KG1 (cell line): ENCODE data around the gene HAND2.

Source experiments
- DNase-seq: peaks from one replicate; lab custom pipeline; 2025; lab: John Stamatoyannopoulos, UW

The HAND2 gene

DNA sequence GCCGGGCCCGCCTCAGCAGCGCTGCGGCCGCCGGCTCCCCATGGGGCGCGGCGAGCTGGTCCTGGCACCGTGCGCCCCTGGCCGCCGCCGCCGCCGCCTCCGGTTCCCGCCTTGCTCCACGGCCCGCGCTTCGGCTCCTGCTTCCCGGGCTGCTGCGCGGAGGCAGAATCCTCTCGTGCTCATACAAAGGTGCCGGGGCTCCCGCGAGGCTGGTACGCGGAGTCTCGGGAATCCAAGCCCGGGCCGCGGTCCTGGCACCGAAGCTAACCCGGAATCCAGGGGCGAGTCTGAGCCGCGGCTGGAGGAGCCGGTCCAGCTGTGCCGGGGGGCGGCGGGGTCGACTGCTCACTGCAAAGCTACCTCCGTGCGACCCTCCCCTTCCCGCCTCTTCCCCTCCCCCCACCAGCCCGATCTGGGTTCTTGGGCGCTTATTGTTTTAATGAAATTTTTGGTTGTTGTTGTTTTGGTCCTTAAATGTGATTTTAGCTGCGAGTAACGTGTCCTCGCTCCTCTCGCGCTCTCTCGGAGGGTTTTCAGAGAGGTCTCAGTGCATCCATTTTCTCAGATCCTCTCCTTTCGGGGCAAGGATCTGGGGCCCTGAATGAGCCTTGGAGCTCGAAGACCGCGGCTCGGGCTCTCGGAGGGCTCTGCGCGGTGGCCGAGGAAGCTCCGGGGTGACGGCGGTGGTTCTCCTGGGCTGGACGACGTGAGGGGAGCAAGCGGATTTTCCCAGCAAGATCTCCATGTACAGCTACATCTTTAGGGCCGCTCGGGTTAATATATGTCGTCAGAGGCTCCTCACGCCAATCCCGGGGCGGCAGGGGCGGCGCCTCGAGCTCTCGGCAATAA lies at the start of gene HAND2:
Gene HAND2 (minus strand): TSS at position 753 of the 849 bp plus-strand sequence. CDS start 940 bp downstream, outside the sequence.
- no peak for DNase-seq

DNA sequence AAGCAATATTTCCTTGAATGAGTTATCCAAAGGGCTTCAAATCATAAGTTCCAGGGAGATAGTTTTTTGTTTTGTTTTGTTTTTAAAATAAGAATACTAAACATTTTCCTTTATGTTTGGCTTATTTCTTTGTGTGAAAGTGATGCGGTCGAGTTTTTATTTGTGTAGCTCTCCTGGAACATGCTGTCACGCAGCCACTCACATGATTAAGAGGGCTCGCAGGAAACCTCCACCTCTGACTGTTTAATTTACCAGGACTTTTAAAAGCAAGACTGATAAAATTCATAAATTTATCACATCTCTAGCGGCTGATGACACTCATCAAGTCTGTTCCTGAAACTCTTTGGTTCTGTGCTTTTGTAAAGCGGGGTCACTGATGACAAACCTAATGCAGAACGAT lies 48.9 kb upstream of the HAND2 start:
- DNase-seq, result no peak

GRCh38 chr4:173577963-173578362 lies 47.9 kb upstream of the HAND2 start:
- no peak for DNase-seq

GRCh38 chr4:173575482-173576152 lies 45.6 kb upstream of the HAND2 start:
- no peak for DNase-seq

GRCh38 chr4:173573725-173574124 lies 43.7 kb upstream of the HAND2 start:
- no peak for DNase-seq

DNA sequence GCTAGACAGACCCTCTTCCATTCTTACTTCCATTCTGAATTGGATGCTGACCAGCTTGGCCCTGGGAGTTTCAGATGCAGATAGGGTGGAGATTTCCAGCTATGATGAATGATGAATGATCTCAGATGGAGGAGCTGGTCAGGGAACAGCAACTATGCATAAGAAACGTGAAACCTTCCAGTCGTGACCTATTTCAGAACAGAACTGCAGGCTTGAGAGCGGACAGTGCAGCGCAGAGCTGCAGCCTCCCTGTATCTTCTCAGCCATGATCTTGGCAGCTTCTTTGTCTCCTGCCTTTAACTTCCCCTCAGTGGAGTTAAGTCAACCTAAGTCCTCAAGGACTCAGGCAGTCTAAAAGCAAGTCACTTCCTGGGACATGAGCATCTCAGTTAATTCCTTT lies 43.3 kb upstream of the HAND2 start:
- DNase-seq, result no peak

GRCh38 chr4:173572493-173573129 lies 42.6 kb upstream of the HAND2 start:
- DNase-seq, result no peak

GRCh38 chr4:173571620-173572019 lies 41.6 kb upstream of the HAND2 start:
- no peak for DNase-seq

DNA sequence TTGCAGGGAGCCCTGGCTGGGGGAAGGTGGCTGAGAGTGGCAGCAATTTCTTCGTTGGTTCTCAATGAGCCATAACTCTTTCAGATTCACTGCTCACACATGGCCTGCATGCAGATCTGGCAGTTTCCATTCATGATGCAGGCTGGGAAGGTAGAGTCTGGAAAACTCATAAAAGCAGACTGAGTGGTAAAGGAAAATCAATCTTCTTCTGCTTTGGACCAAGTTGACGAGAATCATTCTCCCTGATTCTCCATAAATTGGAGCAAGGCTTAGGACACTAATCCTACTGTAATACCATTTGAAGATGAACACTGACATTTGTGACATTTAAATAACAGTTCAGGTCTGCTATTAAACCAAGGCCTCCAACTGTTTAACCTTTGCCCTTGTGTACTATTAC lies 35.3 kb upstream of the HAND2 start:
- DNase-seq, result no peak

DNA sequence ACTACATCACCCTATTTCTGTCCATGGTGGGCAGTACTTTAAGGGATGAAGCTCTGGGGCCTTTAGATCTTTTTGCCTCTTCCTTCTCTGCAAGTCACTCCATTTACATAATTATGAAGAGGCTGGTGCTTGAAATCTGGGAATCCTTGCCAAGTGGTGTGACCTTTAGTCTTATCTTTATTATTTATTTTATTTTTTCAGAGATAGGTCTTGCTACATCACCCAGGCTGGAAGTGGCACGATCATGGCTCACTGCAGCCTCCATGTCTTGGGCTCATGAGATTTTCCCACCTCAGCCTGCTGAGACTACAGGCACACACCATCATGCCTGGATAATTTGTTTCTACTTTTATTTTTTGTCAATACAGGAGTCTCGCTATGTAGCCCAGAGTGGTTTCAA lies 34.4 kb upstream of the HAND2 start:
- DNase-seq, result no peak

DNA sequence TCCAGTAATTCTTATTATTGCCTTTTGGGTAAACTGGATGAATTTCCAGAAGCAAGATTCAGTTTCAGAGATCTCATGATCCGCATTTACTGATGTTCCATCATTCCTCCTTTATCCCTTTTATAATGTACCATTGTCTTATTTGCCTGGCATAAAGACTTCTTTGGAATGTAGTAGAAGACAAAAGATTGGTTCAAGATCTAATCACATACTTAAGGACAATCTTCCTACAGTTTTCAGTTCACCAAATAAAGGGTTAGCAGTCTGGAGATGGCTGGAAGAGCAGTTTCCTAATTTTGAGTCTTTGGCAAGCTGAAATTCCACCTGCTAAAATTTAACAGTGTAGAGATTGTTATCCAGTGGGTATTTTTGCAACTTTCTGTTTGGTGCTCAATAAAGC lies 30.9 kb upstream of the HAND2 start:
- no peak for DNase-seq

- no peak for DNase-seq
Observed at GRCh38 chr4:173556398-173557131, 26.5 kb upstream of the HAND2 start.

- no peak for DNase-seq
Observed at GRCh38 chr4:173547889-173548288, 17.9 kb upstream of the HAND2 start.

DNA sequence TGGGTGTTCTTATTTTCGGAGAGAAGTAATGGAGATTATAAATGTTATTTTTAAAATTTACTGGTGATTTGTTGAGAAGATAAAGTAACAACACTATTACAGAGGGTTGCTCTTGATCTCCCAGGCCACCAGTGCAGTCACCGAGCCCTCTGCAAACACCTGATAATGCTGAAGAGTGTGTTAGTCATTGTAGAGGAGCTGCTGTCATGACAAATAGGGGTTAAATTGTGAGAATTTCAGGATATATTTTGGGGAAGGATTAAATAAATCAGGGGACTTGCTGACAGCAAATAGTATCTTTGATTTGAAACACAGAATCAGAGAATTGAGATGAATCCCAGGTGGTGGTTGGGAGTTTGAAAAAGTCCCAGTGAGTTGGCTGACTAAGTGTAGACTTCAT lies 16.7 kb upstream of the HAND2 start:
- DNase-seq, result no peak

DNA sequence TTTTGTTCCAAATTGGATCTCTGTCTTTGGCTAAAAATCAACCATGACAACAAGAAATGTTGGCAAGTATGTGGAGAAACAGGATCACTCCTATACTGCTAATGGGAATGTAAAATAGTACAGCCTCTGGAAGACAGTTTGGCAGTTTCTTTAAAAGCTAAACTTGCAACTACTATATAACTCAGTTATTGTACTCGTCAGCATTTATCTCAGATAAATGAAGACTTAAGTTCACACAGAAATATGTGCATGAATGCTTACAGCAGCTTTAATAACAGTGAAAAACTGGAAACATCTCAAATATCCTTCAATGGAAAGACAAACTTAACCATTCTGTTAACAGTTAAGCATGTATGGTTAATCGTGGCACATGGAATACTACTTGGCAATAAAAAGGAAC lies 15.4 kb upstream of the HAND2 start:
- no peak for DNase-seq

DNA sequence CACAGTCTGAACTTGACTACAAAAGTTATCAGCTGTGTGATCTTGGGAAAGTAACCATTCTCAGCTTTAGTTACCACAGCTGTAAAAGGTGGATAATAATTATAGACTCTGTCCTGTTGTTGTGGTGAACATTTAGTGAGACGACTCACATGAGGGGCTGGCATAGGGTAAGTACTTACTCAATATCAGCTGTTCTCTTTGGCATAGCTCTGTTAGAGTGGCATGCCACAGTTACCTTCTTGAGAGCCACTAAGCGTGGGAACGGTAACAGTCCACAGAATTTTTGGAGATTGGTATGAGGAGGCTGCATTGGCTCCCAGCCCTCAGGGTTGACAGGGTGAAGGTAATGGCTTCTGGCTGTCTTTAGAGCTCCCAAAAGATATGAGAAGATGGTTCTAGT lies 13.2 kb upstream of the HAND2 start:
- DNase-seq, result no peak

GRCh38 chr4:173539986-173540385 lies 10.0 kb upstream of the HAND2 start:
- DNase-seq, result no peak

- DNase-seq, result no peak
Observed at GRCh38 chr4:173538909-173539445, 8.9 kb upstream of the HAND2 start.

DNA sequence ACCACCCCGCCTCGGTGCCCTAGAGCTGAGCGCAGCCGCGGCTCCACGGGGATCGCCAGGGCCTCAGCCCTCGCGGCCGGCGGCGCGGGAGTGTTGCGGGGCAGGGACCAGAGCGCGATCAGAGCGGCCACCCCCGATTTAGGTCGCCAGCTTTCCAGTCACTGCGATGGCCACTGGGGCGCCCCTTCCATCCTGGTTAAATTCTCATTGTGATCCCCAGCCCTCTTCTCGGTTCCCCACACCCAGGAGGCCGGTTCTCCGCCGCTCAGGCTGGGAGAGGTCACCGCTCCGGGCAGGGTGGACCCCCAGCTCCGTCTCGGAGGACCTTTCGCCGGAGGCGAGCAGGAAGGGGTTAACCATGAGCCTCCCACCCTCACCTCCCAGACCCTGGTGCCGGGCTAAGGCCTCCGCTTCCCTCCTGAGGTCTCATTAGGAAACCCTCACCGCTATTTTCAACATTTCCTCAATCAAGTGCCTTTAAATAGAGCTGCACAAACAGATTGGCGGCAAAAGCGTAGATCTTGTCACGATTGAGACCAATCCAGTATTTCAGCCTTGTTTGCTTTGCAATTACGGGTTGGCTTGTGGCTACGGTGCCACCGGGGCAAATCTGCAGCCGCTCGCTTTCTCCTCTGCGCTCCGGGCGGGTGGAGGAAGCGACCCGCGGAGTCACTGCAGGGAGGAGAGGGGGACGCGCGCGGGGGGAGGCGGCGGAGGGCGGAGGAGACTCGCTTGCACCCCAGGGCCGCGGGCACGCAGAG lies 8.3 kb upstream of the HAND2 start:
- no peak for DNase-seq

GRCh38 chr4:173537613-173538147 lies 7.7 kb upstream of the HAND2 start:
- no peak for DNase-seq

- no peak for DNase-seq
Observed at GRCh38 chr4:173536808-173537429, 6.9 kb upstream of the HAND2 start.
